ENCODE measurements around the gene RRM1.
"Not testable (repeated sequence)": the region's sequence is repeated elsewhere in the genome, so short reads cannot be mapped to it uniquely, and the experiment has no call there.

Gene RRM1

GRCh38 chr11:4094348-4095291 is at the start of gene RRM1:
Gene RRM1 (plus strand): TSS chr11:4094799. CDS start chr11:4095013, 214 bp downstream.
- peak; percentile 96 for DNase-seq

DNA sequence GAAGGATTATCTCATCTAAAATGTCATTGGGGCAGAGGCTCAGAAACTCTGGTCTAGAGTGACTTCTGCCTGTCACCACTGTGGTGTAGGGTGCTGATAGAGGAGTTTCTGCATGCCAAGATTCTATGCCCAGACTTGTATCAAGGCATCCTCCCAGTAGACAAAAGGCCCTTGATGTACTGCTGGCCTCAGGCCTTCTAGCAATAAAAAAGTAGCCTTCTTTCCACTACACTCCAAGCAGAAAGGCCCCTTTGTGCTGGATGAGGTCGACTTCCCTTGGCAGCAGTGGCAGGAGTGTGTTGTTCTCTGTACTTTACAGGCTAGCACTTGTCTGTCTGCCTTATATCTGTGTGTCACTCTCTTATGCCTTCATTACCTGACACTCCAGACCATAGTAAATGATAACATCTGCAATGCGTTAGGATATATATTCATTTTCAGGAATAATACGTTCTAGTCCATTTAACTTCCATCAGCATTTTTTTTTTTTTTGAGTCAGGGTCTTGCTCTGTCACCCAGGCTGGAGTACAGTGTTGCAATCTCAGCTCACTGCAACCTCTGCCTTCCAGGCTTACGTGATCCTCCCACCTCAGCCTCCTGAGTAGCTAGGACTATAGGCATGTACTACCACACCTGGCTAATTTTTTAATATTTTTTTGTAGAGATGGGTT is 49.5 kb upstream of the RRM1 start:
- no peak for DNase-seq

- no peak for DNase-seq
Measured at GRCh38 chr11:4048340-4048739, 46.3 kb upstream of the RRM1 start.

GRCh38 chr11:4049006-4049405 is 45.6 kb upstream of the RRM1 start:
- DNase-seq, result no peak

DNA sequence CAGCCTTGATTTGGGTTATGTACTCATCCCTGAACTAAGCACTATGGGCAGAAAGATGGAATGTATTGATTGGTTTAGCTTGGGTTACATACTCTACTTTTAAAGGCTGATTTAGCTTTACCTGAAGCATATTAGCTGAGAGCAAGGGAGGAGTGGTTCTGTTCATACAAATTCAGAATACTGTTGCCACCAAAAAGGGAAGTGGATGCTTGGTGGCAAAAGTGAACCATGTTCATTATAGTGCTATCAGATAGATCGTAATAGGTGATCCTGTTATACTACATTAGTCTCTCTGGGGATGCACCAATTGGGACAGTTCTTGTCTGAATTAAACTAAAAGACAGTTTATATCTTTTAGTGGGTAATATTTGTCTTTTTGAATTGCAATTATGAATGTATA is 44.5 kb upstream of the RRM1 start:
- DNase-seq, result no peak

GRCh38 chr11:4053200-4053599 is 41.4 kb upstream of the RRM1 start:
- not testable (repeated sequence) for DNase-seq

DNA sequence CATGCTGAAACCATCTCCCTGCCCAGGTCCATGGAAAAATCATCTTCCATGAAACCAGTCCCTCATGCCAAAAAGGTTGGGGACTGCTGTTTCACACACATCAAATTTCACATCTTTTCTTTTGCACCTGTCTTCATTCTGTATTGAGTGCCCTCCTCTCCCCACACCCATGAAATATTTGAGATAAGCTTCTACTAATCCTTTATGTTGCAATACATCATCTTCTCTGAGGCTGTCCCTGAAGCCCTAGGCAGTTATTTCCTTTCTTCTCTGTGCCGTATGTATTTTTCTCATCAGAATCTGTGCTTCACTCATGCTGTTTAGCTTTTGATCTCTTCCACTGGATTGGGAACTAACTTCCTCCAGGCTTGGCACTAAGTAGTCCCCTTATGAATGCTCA is 40.0 kb upstream of the RRM1 start:
- no peak for DNase-seq

DNA sequence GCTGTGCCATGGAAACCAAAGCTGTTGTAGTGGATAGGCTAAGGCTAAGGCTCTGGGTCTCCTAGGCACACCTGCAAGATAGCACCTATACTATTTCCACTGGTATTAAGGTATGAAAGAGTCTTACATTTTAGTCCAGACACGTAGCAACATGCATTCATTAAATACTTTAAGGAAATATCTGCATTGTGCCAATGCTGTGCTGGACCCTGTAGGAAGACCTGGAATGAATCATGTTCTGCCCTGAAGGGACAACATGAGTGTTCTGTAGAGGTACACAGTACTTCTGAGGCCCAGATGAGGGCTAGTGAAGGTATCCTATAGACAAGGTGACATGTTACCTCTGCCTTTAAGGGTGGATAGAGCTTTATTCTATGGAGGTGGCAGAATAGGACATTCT is 35.2 kb upstream of the RRM1 start:
- DNase-seq, result no peak

GRCh38 chr11:4060182-4060923 is 34.2 kb upstream of the RRM1 start:
- no peak for DNase-seq

DNA sequence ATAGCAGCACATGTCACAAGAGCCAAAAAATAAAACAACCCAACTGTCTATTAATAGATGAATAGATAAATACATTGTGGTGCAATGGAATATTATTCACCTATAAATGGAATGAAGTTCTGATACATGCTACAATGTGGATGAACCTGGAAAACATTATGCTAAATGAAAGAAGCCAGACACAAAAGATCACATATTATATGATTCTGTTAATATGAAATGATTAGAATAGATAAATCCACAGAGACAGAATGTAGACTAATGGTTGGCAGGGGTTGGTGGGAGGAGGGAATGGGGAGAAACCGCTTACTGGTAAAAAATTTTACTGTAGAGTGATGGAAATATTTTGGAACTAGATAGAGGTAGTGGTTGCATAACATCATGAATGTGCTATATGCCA is 32.9 kb upstream of the RRM1 start:
- no peak for DNase-seq

DNA sequence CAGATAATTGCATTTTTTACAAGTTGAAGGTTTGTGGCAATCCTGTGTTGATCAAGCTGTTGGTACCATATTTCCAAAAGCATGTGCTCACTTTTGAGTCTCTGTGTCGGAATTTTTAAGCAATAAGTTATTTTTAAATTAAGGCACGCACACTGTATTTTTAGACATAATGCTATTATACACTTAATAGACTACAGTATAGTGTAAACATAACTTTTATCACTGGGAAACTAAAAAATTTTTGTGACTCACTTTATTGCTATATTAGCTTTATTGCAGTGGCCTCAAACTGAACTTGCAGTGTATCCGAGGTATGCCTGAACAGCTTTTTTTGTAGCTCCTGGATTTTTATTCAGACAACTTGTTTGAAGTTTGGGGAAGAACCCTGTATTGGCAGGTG is 31.3 kb upstream of the RRM1 start:
- DNase-seq, result no peak

GRCh38 chr11:4064278-4064955 is 30.2 kb upstream of the RRM1 start:
- no peak for DNase-seq

DNA sequence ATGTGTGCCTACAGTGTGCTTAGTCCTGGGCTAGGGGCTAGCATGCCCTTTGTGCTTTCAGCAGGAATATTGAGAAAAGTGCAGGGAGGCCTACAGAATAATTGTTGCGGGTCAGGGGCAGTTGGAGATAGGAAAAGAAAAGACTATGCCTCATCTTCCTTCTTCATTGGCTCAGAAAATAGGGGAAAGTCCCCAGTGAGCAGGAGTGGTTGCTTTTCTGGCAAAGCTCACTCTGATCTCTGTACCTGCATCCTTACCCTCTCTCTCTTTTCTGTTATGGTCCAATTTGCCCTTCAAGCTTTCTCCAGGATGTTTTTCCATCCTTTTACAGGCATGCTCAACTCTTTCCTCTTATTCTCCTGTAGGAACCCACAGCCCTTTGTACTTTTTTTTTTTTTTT is 29.5 kb upstream of the RRM1 start:
- DNase-seq, result no peak

- DNase-seq, result no peak
Measured at GRCh38 chr11:4065601-4066377, 28.8 kb upstream of the RRM1 start.

DNA sequence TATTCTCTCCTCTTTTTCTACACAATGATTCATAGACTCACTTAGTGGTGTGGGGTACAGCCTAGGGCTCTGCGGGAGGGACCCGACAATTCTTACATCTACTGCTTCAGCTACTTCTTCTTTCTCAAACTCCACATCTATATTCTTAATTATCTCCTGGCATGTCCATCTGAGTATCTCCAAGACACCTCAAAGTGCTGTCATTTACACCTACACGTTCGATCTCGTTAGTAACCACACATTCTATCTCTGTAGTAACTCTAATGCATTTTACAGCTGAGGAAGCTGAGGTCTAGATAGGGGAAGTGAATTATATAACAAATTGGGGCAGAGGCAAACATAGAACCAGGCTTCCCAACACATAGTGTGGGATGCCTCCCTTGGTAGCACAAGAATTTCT is 27.7 kb upstream of the RRM1 start:
- no peak for DNase-seq

- DNase-seq, result no peak
Measured at GRCh38 chr11:4068962-4069361, 25.6 kb upstream of the RRM1 start.

- DNase-seq, result no peak
Measured at GRCh38 chr11:4071325-4071724, 23.3 kb upstream of the RRM1 start.

DNA sequence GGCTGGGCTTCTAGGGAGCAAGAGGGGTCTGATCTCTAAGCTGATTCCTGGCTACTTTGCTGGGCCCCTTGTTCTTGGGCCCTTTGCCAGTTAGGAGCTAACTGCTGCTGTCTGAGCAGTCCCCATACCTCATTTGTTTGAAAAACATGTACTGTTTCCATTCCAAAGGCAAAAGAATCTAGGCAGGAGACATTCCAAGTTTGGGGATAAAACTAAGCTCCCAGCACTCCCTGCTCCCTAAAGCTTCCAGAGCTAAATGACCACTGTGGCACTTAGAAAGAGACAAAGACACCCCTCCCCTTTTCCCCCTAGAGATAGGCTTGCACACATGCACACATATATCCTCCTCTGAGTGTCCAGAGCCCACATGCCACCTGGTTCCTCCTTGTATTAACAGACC is 22.7 kb upstream of the RRM1 start:
- DNase-seq, result no peak

DNA sequence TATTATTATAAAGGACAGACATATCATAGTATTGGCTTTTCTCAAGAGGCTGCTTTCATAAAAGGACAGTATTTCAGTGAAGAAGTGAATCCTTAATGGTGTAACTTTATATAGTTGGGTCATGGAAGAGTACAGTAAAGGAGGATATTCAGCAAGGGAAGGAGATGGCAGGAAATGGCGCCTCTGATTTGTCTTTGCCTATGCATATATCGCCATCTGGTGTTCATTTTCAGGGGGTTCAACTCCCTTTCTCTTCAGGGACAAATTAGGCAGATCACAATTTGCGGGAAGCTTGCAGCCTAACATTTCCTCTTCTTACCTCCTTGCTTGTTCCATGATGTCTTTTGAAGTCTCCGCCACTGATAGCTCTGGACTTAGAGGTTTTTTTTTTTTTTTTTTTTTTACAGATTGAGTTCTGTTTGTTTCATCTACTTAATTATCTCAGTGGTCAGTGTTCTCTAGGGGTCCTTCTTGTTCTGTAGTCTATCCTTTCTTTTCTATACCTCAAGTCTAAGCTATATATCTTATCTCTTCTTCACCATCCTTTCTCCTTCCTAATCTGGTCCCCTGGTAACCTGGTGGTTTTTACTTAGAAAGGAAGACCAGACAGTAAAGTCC is 21.8 kb upstream of the RRM1 start:
- DNase-seq, result peak; percentile 44

DNA sequence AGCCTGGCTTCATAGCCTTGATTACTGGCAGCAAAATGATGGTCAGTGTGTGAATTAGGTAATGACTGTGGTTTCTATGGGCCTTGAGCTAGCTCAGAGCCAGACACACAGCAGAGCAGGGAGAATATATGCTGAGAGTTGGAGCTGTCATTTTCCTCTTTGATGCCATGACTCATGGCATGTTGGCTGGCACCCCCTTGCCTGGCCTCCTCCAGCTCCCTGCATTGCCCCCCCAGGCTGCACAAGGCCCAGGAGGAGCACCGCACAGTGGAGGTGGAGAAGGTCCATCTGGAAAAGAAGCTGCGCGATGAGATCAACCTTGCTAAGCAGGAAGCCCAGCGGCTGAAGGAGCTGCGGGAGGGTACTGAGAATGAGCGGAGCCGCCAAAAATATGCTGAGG is 20.3 kb upstream of the RRM1 start:
- DNase-seq, result no peak

DNA sequence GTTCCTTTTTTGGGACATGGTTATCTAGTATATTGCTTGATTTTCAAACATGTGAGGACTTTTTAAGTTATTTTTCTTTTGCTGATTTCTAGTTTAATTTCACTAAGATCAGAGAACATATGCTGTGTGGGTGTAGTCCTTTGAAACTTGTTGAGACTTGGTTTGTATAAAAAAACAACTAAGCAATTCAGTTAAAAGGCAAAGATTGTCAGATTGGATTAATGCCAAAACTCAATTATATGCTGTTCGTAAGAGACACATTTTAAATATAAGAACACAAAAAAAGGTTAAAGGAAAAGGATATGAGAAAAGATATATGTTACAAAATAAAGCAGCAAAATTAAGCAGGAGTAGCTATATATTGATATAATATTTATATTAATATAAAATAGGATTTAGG is 17.8 kb upstream of the RRM1 start:
- DNase-seq, result no peak

DNA sequence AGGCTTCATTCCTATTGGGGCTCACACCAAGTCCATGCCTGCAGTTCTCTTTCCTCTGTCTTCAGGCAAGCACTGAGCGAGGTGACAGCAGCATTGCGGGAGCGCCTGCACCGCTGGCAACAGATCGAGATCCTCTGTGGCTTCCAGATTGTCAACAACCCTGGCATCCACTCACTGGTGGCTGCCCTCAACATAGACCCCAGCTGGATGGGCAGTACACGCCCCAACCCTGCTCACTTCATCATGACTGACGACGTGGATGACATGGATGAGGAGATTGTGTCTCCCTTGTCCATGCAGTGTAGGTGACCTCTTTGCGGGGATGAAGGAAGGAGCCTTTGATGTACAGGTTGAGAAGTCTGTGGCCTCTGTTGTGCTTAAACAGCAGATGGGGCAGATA is 11.4 kb upstream of the RRM1 start:
- no peak for DNase-seq
